UCSD-AML1 (cell line): ENCODE data around the gene DUSP9.
"Not testable (repeated sequence)": the region's sequence is repeated elsewhere in the genome, so short reads cannot be mapped to it uniquely, and the experiment has no call there.

ENCODE experiments used
- DNase-seq: peaks from one replicate; lab custom pipeline; 2025; ENCODE audit not compliant: unreplicated experiment; lab: John Stamatoyannopoulos, UW

Gene DUSP9, protein sequence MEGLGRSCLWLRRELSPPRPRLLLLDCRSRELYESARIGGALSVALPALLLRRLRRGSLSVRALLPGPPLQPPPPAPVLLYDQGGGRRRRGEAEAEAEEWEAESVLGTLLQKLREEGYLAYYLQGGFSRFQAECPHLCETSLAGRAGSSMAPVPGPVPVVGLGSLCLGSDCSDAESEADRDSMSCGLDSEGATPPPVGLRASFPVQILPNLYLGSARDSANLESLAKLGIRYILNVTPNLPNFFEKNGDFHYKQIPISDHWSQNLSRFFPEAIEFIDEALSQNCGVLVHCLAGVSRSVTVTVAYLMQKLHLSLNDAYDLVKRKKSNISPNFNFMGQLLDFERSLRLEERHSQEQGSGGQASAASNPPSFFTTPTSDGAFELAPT

GRCh38 chrX:153646620-153647373, at the start of gene DUSP9:
Gene DUSP9 (plus strand): TSS chrX:153647203. CDS start chrX:153647954, 751 bp downstream.
- DNase-seq, result peak; percentile 32

DNA sequence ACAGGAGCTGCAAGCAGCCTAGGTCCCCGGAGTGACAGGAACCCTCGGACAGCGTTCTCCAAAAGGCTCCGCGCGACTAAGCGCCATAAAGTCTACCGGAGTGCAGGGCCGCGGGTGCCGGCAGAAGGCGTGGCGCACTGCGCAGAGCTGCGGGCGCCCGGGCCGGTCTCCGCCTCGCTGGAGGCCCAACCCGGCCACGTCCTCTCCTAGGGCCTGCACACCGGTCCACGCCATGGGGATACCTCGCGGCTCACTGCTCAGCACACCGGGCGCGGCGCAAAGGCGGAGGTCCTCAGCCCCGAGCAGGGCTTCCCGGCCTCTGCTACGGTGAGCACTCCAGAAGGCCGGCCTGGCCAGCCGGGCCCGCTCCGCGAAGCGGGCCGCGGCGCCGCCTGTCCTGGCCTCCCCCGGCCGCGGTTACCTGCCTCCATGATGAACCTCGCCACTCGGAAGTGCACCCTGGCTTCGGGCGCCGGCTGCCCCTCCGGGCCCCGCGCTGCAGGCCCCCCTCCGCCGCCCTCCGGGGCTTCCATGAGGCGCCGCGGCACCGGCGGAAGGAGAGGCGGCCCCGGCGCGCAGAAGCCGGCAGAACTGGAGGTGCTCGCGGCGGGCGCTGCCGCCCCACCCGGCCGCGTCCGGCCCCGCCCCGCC, 48.3 kb upstream of the DUSP9 start, which contains the start of gene CCNQ:
TSS of gene CCNQ (minus strand) at position 599 of the 651 bp plus-strand sequence. CDS start at position 533, 66 bp downstream.
- DNase-seq, result peak; percentile 50

- DNase-seq, result peak; percentile 92
Observed at GRCh38 chrX:153599192-153600031, 47.6 kb upstream of the DUSP9 start.

- peak; percentile 22 for DNase-seq
Observed at GRCh38 chrX:153600032-153600373, 47.0 kb upstream of the DUSP9 start.

DNA sequence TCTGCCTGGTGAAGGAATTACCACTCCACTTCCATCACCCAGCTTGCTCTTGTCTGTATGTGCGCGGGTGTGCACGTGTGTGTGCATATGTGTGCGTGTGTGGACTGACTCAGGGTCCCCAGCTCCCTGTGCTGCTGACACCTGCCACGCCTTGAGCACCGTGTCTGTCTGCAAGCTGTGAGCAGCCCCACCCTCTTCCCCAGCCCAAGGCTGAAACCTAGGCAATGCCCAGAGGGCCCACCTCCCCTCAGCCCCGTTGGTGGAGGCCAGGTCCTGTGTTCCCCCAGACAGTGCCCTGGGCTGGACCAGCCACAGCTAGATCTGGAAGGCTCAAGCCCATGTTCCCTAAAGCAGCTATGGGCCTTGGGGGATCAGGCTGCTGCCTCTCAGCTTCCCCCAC, 46.1 kb upstream of the DUSP9 start:
- no peak for DNase-seq

DNA sequence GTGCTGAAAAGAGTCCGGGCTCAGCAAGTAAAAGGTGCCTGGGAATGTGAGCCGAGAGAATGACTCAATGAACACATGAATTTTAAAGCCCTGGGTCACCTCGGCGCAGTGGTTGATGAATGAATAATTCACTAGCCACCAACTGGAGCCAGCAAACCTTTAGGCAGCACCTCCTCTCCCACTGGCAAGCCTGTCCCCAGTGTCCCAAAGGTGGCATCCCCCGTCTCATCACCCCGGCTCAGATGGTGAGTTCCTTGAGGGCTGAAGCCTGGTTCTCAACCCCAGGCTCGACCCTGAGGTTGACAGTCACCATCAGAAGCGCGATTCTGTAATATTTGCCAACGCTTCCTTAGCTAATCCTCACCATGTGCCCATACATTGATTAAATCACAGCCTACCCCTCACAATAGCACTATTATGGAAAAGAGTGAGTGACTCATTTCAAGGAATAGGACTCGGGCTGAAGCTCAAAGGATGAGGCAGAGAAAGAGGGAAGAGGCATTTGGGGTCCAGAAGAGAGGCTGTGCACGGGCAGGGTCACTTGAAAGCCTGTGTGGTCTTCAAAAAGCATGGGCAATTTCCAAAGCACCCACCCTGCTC, 45.4 kb upstream of the DUSP9 start:
- DNase-seq, result no peak

DNA sequence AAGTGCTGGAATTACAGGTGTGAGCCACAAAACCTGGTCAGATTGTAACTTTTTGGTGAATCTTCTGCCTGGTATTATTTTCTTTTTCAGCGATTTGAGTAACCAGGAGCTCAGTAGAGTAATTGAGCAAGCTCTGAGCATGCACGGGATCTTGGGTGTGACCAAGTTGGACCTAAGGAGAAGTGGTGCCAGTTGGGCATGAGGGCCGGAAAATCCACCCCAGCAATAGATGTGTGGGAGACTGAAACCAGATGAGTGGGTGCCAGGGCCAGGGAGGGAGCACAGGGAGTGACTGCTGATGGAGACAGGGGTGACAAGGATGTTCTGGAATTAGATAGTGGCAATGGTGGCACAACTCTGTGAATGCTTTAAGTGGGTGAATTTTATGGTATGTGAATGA, 44.4 kb upstream of the DUSP9 start:
- DNase-seq, result no peak

GRCh38 chrX:153603131-153603656, 43.8 kb upstream of the DUSP9 start:
- DNase-seq, result no peak

GRCh38 chrX:153604666-153605380, 42.2 kb upstream of the DUSP9 start:
- not testable (repeated sequence) for DNase-seq

DNA sequence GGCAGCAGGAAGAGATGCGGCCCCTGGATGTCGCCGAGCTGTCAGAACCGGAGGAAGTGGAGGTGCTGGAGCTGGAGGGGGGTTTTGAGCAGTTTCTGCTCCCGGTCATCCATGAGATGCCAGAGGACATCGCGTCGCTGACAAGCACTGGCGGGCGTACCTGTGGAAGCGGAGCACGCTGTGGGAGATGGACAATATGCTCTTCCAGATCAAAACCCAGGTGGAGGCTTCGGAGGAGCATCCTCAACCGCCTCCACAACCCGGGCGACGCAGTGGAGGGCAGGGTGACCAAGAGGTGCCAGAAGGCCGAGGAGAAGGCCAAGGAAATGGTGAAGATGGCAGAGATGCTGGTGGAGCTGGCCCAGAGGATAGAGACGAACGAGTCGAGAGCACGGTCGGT, 40.5 kb upstream of the DUSP9 start:
- no peak for DNase-seq

- no peak for DNase-seq
Observed at GRCh38 chrX:153608376-153608775, 38.6 kb upstream of the DUSP9 start.

DNA sequence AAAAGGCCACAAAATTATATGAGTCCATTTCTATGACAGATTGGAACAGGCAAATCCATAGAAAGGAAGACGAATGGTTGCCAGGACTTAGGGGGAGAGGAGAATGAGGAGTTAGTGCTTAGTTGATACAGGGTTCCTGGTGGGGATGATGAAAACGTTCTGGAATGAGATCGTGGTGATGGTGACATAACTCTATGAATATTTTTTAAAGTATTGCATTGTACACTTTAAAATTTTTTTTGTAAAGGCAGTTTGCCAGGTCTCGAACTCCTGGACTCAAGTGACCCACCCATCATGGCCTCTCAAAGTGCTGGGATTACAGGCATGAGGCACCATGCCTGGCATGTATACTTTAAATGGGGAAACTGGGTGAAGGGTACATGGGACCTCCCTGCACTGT, 38.2 kb upstream of the DUSP9 start:
- DNase-seq, result no peak

- peak; percentile 67 for DNase-seq
Observed at GRCh38 chrX:153609917-153610835, 36.8 kb upstream of the DUSP9 start.

- no peak for DNase-seq
Observed at GRCh38 chrX:153610836-153611213, 36.2 kb upstream of the DUSP9 start.

DNA sequence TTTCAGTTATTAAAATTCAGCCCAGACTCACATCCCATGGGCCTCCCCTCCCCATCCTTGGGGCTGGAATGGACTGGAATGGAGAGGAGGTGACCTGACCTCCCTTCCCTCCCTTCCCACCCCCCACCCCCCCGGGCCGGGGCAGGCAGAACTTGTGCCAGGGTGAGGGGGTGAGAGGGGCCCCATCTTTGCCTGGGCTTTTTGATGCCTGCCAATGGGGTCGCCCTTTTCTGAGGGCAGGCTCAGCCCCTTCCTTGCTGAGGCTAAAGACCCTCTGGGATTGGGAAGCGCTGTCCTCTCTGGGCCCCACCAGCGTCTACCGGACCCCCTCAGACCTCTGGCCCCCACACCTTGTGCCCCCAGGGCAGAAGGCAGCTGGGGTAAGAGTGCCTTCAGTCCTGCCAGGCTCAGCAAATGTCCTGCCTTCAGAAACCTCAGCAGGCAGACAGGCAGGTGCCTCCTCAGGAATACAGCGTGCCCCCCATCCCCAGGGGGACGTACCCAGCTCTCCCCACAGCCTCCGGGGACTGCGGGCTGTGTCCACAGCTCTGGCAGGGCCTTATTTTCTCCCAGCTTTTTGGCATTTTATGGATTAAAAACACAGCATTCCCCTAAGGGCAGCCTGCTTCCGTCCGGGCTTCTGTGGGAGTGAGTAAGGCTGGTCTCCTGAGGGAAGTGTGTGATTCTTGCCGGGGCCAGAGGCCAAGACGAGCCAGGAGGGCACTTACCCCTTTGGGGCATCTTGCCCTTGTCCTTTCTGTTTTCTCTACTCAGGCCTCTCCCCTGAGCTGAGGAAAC, 35.5 kb upstream of the DUSP9 start:
- DNase-seq, result no peak

DNA sequence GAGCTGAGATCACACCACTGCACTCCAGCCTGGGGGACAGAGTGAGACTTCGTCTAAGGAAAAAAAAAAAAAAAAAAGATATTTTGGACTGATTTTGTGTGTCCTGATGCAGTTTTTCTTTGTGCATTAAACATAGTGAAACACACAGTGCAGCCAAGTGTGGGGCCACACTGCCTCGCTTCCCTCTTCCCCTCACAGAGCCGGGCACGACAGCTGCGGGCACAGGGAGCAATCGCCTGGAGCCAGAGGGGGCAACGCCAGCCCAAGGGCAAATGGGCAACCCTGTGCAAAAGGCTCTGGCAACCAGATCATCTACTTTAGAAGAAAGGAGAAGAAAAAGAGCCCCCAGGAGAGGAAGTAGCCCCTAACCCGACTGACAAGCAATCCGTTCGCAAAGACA, 34.6 kb upstream of the DUSP9 start:
- DNase-seq, result no peak

GRCh38 chrX:153614818-153615217, 32.2 kb upstream of the DUSP9 start:
- DNase-seq, result no peak

DNA sequence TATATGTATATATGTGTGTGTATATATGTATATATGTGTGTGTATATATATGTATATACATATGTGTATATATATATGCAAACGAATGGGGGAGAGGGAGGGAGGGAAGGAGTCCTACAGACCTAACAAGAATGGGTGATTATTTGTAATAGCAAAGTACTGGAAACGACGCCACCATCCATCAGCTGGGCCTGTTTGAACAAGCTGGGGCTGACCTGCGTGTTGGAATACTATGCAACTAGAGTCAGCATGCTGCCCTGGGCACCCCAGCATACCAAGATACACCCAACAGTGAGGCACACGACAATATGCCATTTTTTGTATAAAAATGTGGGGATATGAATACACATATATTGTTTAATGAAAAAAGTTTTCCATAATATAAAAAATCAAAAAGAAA, 26.4 kb upstream of the DUSP9 start:
- no peak for DNase-seq
